Spleen (tissue), 7 donors: ENCODE measurements around the gene ST6GALNAC4.

Experiments
- CTCF ChIP-seq, 11 experiments: fragments of 200-600 bp in 7 of 11; fragments of 450-650 bp in 4 of 11; sonication (generic) in 4 of 11; IDR thresholded peaks in 8 of 11; conservative IDR thresholded peaks in 3 of 11; 1 replicate in 7 of 11; 2 replicates in 4 of 11; pipeline versions ENCODE4 v1.4.0 to v1.8.0; 2016 to 2021; ENCODE audit warnings: antibody characterized with exemption in 11 of 11, inconsistent platforms in 4 of 11, mild to moderate bottlenecking in 1 of 11
- POLR2A ChIP-seq, 3 donors: fragments of 450-650 bp; IDR thresholded peaks; one replicate each; pipeline ENCODE4 v1.5.1; 2017; ENCODE audit warnings: antibody characterized with exemption in 3 of 3, mild to moderate bottlenecking in 1 of 3
- donor health status: DM: no; HTN: no; CAD: no; lungs with moderate emphysema.
- donor health status: DM: no; HTN: no; CAD: no.
- donor health status: DM: no; HTN: no; CAD: no.

DNA sequence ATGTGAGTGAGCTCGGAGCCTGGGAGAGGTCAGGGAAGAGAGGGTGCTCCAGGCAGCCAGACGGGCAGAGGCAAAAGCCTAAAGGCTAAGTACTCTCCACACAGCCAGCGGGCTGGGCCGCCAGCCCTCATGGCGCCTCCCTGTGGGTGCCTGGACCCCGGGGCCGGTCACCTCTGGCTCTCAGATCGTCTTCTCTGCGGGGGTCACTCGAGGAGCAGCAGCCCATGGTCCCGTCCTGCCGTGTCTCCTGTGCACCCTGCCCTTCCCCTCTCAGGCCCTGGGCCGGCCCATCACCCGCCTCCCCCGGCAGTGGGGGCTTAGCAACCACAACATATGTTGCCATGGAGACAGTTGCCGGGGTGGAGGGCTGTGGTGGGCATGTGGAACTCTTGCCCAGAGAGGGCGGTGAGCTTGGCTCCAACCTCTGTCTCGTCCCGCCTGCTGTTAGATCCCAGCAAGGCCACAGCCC is 43.6 kb downstream of the ST6GALNAC4 start:
- no peak for TF ChIP-seq CTCF (IDR thresholded peaks at IDR 0.05 in 8 of 11, conservative IDR thresholded peaks at IDR 0.05 in 3 of 11)
- TF ChIP-seq POLR2A (IDR thresholded peaks at IDR 0.05): no peak
